Stimulated activated naive CD8-positive, alpha-beta T cell treated with anti-CD3 and anti-CD28 coated beads, Interleukin-15, Interleukin-2, amounts not matched to agents 100 ng/mL and 50 ng/mL, for 24 hours (primary cell): ENCODE results near the gene SCNM1.

Experiments used
- H3K27ac Mint-ChIP-seq: one replicate; pipeline ENCODE4 v1.8.0; 2021; ENCODE audit warnings: mild to moderate bottlenecking, mixed read lengths
- H3K27me3 Mint-ChIP-seq: one replicate; pipeline ENCODE4 v1.8.0; 2021; ENCODE audit warnings: mixed read lengths
- H3K36me3 Mint-ChIP-seq: one replicate; pipeline ENCODE4 v1.8.0; 2021; ENCODE audit warnings: low read depth, mixed read lengths
- H3K4me1 Mint-ChIP-seq: one replicate; pipeline ENCODE4 v1.8.0; 2021; ENCODE audit warnings: low read depth, mixed read lengths
- H3K4me3 Mint-ChIP-seq: one replicate; pipeline ENCODE4 v1.8.0; 2021; ENCODE audit warnings: mild to moderate bottlenecking, mixed read lengths
- H3K9me3 Mint-ChIP-seq: one replicate; pipeline ENCODE4 v1.8.0; 2021; ENCODE audit warnings: mixed read lengths

Gene SCNM1

GRCh38 chr1:151165738-151166504 is at the start of gene SCNM1, which contains the start of gene LYSMD1:
TSS of gene SCNM1 (plus strand) at chr1:151166144. CDS start at chr1:151166153, 9 bp downstream.
TSS of gene LYSMD1 (minus strand) at chr1:151165902. CDS start at chr1:151165258, 644 bp downstream.
- H3K4me1 Mint-ChIP-seq = peaks cover 55% of the 10 kb centered on the region
- H3K9me3 Mint-ChIP-seq = no peaks in the 10 kb centered on the region
- peaks cover 60% of the 10 kb centered on the region for H3K36me3 Mint-ChIP-seq
- peak within 1 kb of the TSS; percentile 98 for H3K27ac Mint-ChIP-seq
- H3K4me3 Mint-ChIP-seq = peak within 1 kb of the TSS; percentile 95
- H3K27me3 Mint-ChIP-seq = no peaks in the 10 kb centered on the region

- Mint-ChIP-seq H3K27me3 (no peaks in the 10 kb centered on the region), H3K27ac (no peak overlapping the region), H3K36me3 (peaks cover 4% of the 10 kb centered on the region), H3K4me3 (no peak overlapping the region), H3K9me3 (no peaks in the 10 kb centered on the region), H3K4me1 (no peaks in the 10 kb centered on the region)
Observed at GRCh38 chr1:151124763-151125403, 41.1 kb upstream of the SCNM1 start.

- Mint-ChIP-seq H3K36me3 (peaks cover 4% of the 10 kb centered on the region), H3K9me3 (no peaks in the 10 kb centered on the region), H3K27ac (no peak overlapping the region), H3K27me3 (no peaks in the 10 kb centered on the region), H3K4me1 (peaks cover 15% of the 10 kb centered on the region), H3K4me3 (no peak overlapping the region)
Observed at GRCh38 chr1:151128800-151129199, 37.1 kb upstream of the SCNM1 start.

- H3K27me3 Mint-ChIP-seq = no peaks in the 10 kb centered on the region
- H3K9me3 Mint-ChIP-seq = no peaks in the 10 kb centered on the region
- peaks cover 15% of the 10 kb centered on the region for H3K4me1 Mint-ChIP-seq
- no peaks in the 10 kb centered on the region for H3K36me3 Mint-ChIP-seq
- peak overlapping the region; percentile 78 for H3K4me3 Mint-ChIP-seq
- peak overlapping the region; percentile 91 for H3K27ac Mint-ChIP-seq
Observed at GRCh38 chr1:151130987-151131586, 34.9 kb upstream of the SCNM1 start.

- H3K9me3 Mint-ChIP-seq = no peaks in the 10 kb centered on the region
- H3K4me3 Mint-ChIP-seq = peak overlapping the region; percentile 78
- no peaks in the 10 kb centered on the region for H3K27me3 Mint-ChIP-seq
- peaks cover 15% of the 10 kb centered on the region for H3K4me1 Mint-ChIP-seq
- H3K27ac Mint-ChIP-seq = peak overlapping the region; percentile 91
- no peaks in the 10 kb centered on the region for H3K36me3 Mint-ChIP-seq
Observed at GRCh38 chr1:151131701-151132334, 34.1 kb upstream of the SCNM1 start.

GRCh38 chr1:151132335-151133017 is 33.5 kb upstream of the SCNM1 start:
- no peaks in the 10 kb centered on the region for H3K27me3 Mint-ChIP-seq
- no peak overlapping the region for H3K27ac Mint-ChIP-seq
- no peaks in the 10 kb centered on the region for H3K36me3 Mint-ChIP-seq
- peaks cover 15% of the 10 kb centered on the region for H3K4me1 Mint-ChIP-seq
- no peak overlapping the region for H3K4me3 Mint-ChIP-seq
- H3K9me3 Mint-ChIP-seq = no peaks in the 10 kb centered on the region

- H3K27ac Mint-ChIP-seq = peak overlapping the region; percentile 68
- H3K36me3 Mint-ChIP-seq = no peaks in the 10 kb centered on the region
- no peaks in the 10 kb centered on the region for H3K9me3 Mint-ChIP-seq
- H3K4me1 Mint-ChIP-seq = peaks cover 15% of the 10 kb centered on the region
- H3K4me3 Mint-ChIP-seq = no peak overlapping the region
- H3K27me3 Mint-ChIP-seq = no peaks in the 10 kb centered on the region
Observed at GRCh38 chr1:151133018-151133806, 32.7 kb upstream of the SCNM1 start.

- no peak overlapping the region for H3K27ac Mint-ChIP-seq
- peaks cover 15% of the 10 kb centered on the region for H3K4me1 Mint-ChIP-seq
- H3K9me3 Mint-ChIP-seq = no peaks in the 10 kb centered on the region
- no peaks in the 10 kb centered on the region for H3K36me3 Mint-ChIP-seq
- H3K4me3 Mint-ChIP-seq = no peak overlapping the region
- no peaks in the 10 kb centered on the region for H3K27me3 Mint-ChIP-seq
Observed at GRCh38 chr1:151134396-151134795, 31.5 kb upstream of the SCNM1 start.

- H3K9me3 Mint-ChIP-seq = no peaks in the 10 kb centered on the region
- peaks cover 15% of the 10 kb centered on the region for H3K4me1 Mint-ChIP-seq
- no peak overlapping the region for H3K27ac Mint-ChIP-seq
- no peak overlapping the region for H3K4me3 Mint-ChIP-seq
- no peaks in the 10 kb centered on the region for H3K27me3 Mint-ChIP-seq
- H3K36me3 Mint-ChIP-seq = no peaks in the 10 kb centered on the region
Observed at GRCh38 chr1:151134991-151135390, 31.0 kb upstream of the SCNM1 start.

- H3K4me1 Mint-ChIP-seq = peaks cover 12% of the 10 kb centered on the region
- H3K36me3 Mint-ChIP-seq = no peaks in the 10 kb centered on the region
- H3K4me3 Mint-ChIP-seq = no peak overlapping the region
- H3K27me3 Mint-ChIP-seq = no peaks in the 10 kb centered on the region
- H3K9me3 Mint-ChIP-seq = no peaks in the 10 kb centered on the region
- H3K27ac Mint-ChIP-seq = no peak overlapping the region
Observed at GRCh38 chr1:151135433-151136385, 30.2 kb upstream of the SCNM1 start.

- H3K27me3 Mint-ChIP-seq = no peaks in the 10 kb centered on the region
- no peak overlapping the region for H3K27ac Mint-ChIP-seq
- H3K4me3 Mint-ChIP-seq = no peak overlapping the region
- no peaks in the 10 kb centered on the region for H3K9me3 Mint-ChIP-seq
- H3K4me1 Mint-ChIP-seq = no peaks in the 10 kb centered on the region
- H3K36me3 Mint-ChIP-seq = no peaks in the 10 kb centered on the region
Observed at GRCh38 chr1:151137789-151138188, 28.2 kb upstream of the SCNM1 start.

GRCh38 chr1:151142411-151143056 is 23.4 kb upstream of the SCNM1 start:
- Mint-ChIP-seq H3K4me1 (peaks cover 12% of the 10 kb centered on the region), H3K36me3 (no peaks in the 10 kb centered on the region), H3K9me3 (no peaks in the 10 kb centered on the region), H3K27ac (no peak overlapping the region), H3K27me3 (peaks cover 5% of the 10 kb centered on the region), H3K4me3 (no peak overlapping the region)

- no peaks in the 10 kb centered on the region for H3K9me3 Mint-ChIP-seq
- H3K4me3 Mint-ChIP-seq = no peak overlapping the region
- H3K27ac Mint-ChIP-seq = no peak overlapping the region
- peaks cover 12% of the 10 kb centered on the region for H3K4me1 Mint-ChIP-seq
- peaks cover 5% of the 10 kb centered on the region for H3K27me3 Mint-ChIP-seq
- no peaks in the 10 kb centered on the region for H3K36me3 Mint-ChIP-seq
Observed at GRCh38 chr1:151143057-151143435, 22.9 kb upstream of the SCNM1 start.
